Measurements from ENCODE around the gene ASXL1. TPM values are rescaled to one million over a fixed set of nuclear protein-coding genes. Genes with fewer than 3 reads are reported as not detected.

The ASXL1 gene
- total RNA-seq, 3 donors from 2014 or later (not counting 1 experiment from before 2014, with no cell fraction given) = 106 to 125 (median 108) TPM

GRCh38 chr20:32360333-32360634 is 2.2 kb downstream of the ASXL1 start:
- Mint-ChIP-seq H3K36me3 (no peaks in the 10 kb centered on the region), H3K27ac (peak overlapping the region; percentile 88 to 89), H3K4me3 (peak overlapping the region; percentile 87), H3K27me3 (ENCODE audit: low read depth in 2 of 2) (no peaks in the 10 kb centered on the region), H3K4me1 (peaks cover 45 to 61% of the 10 kb centered on the region in 2 donors), H3K9me3 (no peaks in the 10 kb centered on the region)
- H3K27me3 ChIP-seq (ENCODE audit: control insufficient read depth, insufficient read depth, low read length) = no peaks in the 10 kb centered on the region
- H3K9me3 ChIP-seq (ENCODE audit: control insufficient read depth, insufficient read depth, low read length) = no peaks in the 10 kb centered on the region
- ATAC-seq (no peak), DNase-seq (peak in 1 of 2 donors; percentile 25)
- peak overlapping the region; percentile 37 for H3K27ac ChIP-seq (ENCODE audit: low read length)
- H3K36me3 ChIP-seq (ENCODE audit: control insufficient read depth, insufficient read depth, low read length) = no peaks in the 10 kb centered on the region
- intact Hi-C loops (cut with micrococcal nuclease) = no loop called here
- TF ChIP-seq CTCF (IDR thresholded peaks at IDR 0.05) = no peak
- peaks cover 26% of the 10 kb centered on the region for H3K4me1 ChIP-seq (ENCODE audit: control insufficient read depth, insufficient read depth, low read length)
- 66% methylated on average over 5 of the region's 5 CpGs for WGBS (ENCODE audit: insufficient coverage)
- peak overlapping the region; percentile 4 for H3K4me3 ChIP-seq (ENCODE audit: low read length)

- no peak overlapping the region for H3K27ac ChIP-seq (ENCODE audit: low read length)
- 83% methylated on average over 1 of the region's 4 CpGs for WGBS (ENCODE audit: insufficient coverage)
Measured at GRCh38 chr20:32362901-32363364, 4.8 kb downstream of the ASXL1 start.

GRCh38 chr20:32363492-32363891 is 5.4 kb downstream of the ASXL1 start:
- no peak overlapping the region for H3K27ac ChIP-seq (ENCODE audit: low read length)
- DNase-seq = no peak
- no peaks in the 10 kb centered on the region for H3K27me3 ChIP-seq (ENCODE audit: control insufficient read depth, insufficient read depth, low read length)
- no peaks in the 10 kb centered on the region for H3K9me3 Mint-ChIP-seq
- H3K27ac Mint-ChIP-seq = peak overlapping the region; percentile 19 to 51
- H3K4me1 Mint-ChIP-seq = peaks cover 53 to 75% of the 10 kb centered on the region in 2 donors
- H3K4me3 ChIP-seq (ENCODE audit: low read length) = no peak overlapping the region
- TF ChIP-seq CTCF (IDR thresholded peaks at IDR 0.05) = no peak
- H3K4me3 Mint-ChIP-seq = no peak overlapping the region
- 70% methylated on average over 2 of the region's 2 CpGs for WGBS (ENCODE audit: insufficient coverage)
- ATAC-seq = no peak
- peaks cover 20% of the 10 kb centered on the region for H3K4me1 ChIP-seq (ENCODE audit: control insufficient read depth, insufficient read depth, low read length)
- no peaks in the 10 kb centered on the region for H3K36me3 Mint-ChIP-seq
- no peaks in the 10 kb centered on the region for H3K27me3 Mint-ChIP-seq (ENCODE audit: low read depth in 2 of 2)
- H3K36me3 ChIP-seq (ENCODE audit: control insufficient read depth, insufficient read depth, low read length) = peaks cover 3% of the 10 kb centered on the region
- H3K9me3 ChIP-seq (ENCODE audit: control insufficient read depth, insufficient read depth, low read length) = no peaks in the 10 kb centered on the region
- intact Hi-C loops (cut with micrococcal nuclease) = no loop called here

More at GRCh38 chr20:32362901-32363364, 4.8 kb downstream of the ASXL1 start:
- no peak for ATAC-seq
- no peak for TF ChIP-seq CTCF (IDR thresholded peaks at IDR 0.05)
- Histone ChIP-seq H3K9me3 (ENCODE audit: control insufficient read depth, insufficient read depth, low read length) (no peaks in the 10 kb centered on the region), H3K4me1 (ENCODE audit: control insufficient read depth, insufficient read depth, low read length) (peaks cover 20% of the 10 kb centered on the region), H3K27me3 (ENCODE audit: control insufficient read depth, insufficient read depth, low read length) (no peaks in the 10 kb centered on the region), H3K4me3 (ENCODE audit: low read length) (no peak overlapping the region), H3K36me3 (ENCODE audit: control insufficient read depth, insufficient read depth, low read length) (peaks cover 3% of the 10 kb centered on the region)
- Mint-ChIP-seq H3K36me3 (no peaks in the 10 kb centered on the region), H3K9me3 (no peaks in the 10 kb centered on the region), H3K27me3 (ENCODE audit: low read depth in 2 of 2) (no peaks in the 10 kb centered on the region), H3K4me3 (no peak overlapping the region), H3K4me1 (peaks cover 53 to 74% of the 10 kb centered on the region in 2 donors), H3K27ac (peak overlapping the region; percentile 19 to 51)
- peak in 1 of 2 donors; percentile 28 for DNase-seq
- intact Hi-C loops (cut with micrococcal nuclease) = no loop called here

GRCh38 chr20:32364554-32365208 is 6.5 kb downstream of the ASXL1 start:
- Mint-ChIP-seq H3K27me3 (ENCODE audit: low read depth in 2 of 2) (no peaks in the 10 kb centered on the region), H3K27ac (peak overlapping the region in 1 of 2 donors; percentile 0), H3K4me1 (peaks cover 46 to 67% of the 10 kb centered on the region in 2 donors), H3K36me3 (no peaks in the 10 kb centered on the region), H3K4me3 (no peak overlapping the region), H3K9me3 (no peaks in the 10 kb centered on the region)
- no peak overlapping the region for H3K27ac ChIP-seq (ENCODE audit: low read length)
- H3K36me3 ChIP-seq (ENCODE audit: control insufficient read depth, insufficient read depth, low read length) = peaks cover 6% of the 10 kb centered on the region
- H3K27me3 ChIP-seq (ENCODE audit: control insufficient read depth, insufficient read depth, low read length) = no peaks in the 10 kb centered on the region
- ATAC-seq (no peak), DNase-seq (no peak)
- WGBS (ENCODE audit: insufficient coverage) = 89% methylated on average over 7 of the region's 7 CpGs
- TF ChIP-seq CTCF (IDR thresholded peaks at IDR 0.05) = no peak
- intact Hi-C loops (cut with micrococcal nuclease) = no loop called here
- peaks cover 12% of the 10 kb centered on the region for H3K4me1 ChIP-seq (ENCODE audit: control insufficient read depth, insufficient read depth, low read length)
- H3K9me3 ChIP-seq (ENCODE audit: control insufficient read depth, insufficient read depth, low read length) = no peaks in the 10 kb centered on the region
- H3K4me3 ChIP-seq (ENCODE audit: low read length) = no peak overlapping the region
